ENCODE measurements around the gene TTLL9.

The TTLL9 gene

DNA sequence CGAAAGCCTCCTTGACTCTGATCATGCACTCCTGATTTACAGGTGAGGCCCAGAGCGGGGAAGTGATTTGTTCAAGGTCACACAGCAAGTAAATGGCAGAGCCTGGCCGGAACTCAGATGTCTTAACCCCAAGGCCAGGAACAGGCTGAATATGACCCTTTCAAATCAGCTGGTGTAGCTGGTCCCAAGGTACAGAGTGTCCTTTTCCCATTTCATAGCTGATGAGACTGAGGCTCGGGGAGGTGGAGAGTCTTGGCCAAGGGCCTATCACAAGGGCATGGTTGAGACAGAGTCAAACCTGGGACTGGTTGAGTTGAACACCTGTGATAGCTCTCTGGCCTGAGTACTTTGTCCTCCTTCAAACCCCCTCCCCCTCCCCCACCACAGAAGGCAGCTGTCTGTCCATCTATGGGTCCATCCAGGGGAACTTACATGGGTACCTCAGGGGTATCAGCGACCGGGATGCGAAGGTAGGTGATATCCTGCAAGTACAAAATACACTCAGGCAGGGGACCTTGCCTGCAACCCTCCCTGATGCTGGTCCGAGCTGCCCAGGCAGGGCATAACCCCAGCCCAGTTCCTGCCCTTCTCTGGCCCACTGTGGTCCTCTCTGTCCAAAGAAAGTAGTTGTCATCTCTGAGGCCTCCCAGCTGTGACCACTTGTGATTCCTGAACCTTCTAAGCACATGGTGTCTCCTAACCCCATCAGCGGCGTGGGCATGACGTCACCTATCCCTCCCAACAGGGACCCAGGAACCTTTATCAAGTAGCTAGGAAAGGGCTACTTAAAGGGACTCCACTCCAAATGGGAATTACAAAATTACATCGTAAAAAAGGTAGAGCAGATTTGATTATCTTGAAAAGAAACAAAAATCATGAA lies 5.7 kb upstream of the TTLL9 start:
- TF ChIP-seq, protein P1, sequence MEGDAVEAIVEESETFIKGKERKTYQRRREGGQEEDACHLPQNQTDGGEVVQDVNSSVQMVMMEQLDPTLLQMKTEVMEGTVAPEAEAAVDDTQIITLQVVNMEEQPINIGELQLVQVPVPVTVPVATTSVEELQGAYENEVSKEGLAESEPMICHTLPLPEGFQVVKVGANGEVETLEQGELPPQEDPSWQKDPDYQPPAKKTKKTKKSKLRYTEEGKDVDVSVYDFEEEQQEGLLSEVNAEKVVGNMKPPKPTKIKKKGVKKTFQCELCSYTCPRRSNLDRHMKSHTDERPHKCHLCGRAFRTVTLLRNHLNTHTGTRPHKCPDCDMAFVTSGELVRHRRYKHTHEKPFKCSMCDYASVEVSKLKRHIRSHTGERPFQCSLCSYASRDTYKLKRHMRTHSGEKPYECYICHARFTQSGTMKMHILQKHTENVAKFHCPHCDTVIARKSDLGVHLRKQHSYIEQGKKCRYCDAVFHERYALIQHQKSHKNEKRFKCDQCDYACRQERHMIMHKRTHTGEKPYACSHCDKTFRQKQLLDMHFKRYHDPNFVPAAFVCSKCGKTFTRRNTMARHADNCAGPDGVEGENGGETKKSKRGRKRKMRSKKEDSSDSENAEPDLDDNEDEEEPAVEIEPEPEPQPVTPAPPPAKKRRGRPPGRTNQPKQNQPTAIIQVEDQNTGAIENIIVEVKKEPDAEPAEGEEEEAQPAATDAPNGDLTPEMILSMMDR (IDR thresholded peaks at IDR 0.05; ENCODE audit: low read depth, low read length): no peak

DNA sequence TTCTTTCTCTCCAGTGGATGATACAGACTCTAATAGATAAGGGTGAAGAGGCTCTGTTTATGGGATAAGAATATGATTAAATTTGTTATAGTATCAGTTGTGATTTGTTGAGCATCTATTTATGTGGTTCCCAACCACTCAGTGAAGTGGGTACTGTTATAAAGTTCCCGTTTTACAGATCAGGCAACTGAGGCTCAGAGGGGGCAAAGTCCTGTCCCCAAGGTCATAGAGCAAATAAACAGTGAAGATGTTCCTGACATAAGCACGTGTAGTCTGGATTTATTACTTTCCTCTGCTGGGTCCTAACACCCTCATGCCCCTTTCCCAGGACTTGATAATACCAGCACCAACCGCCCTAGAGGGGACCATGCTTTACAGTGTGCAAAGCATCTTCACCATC lies 4.2 kb upstream of the TTLL9 start:
- no peak for DNase-seq (ENCODE audit: extremely low read depth, low read depth)
- TF ChIP-seq, protein P1 (IDR thresholded peaks at IDR 0.05; ENCODE audit: low read depth, low read length): no peak

More for the DNA sequence above, 5.7 kb upstream of the TTLL9 start:
- DNase-seq (ENCODE audit: extremely low read depth, low read depth): no peak

DNA sequence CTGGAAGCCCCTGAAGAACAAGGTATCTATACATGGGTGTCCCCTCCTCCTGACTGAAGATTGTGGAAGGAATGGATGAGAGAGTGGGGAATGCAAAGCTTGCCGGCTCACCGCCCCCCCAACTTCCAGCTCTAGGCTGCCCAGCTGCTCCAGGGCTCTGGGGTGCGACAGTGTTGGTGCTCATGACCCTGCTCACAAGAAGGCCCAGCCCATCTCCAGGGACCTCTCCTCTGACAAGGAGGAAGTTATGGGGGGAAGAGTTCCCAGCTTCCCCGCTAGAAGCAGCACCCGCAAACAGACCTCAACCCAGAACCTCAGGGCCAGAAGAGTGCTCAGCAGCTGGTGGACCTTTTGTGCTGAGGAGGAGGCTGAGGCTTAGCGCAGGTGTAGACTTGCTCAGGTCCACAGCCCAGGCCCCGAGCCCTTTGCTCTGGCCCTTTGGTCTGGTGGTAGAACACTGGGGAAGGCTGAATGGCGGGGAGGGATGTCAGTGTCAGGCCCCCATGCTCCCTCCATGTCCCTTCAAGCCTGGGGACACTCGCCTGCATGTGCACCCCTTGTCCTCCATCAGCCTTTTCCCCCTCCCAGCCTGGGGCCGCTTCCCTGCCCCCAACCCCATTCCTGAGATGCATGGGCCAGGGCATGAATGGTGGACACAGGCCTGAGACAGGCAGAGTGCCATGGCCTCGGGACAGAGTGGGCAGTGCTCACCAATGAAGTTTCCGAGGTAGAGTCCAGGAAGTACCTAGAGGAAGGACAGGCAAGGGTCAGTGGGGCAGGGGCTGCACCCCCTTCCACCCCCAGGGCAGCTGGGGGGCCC lies 1.4 kb upstream of the TTLL9 start:
- TF ChIP-seq, protein P1 (IDR thresholded peaks at IDR 0.05; ENCODE audit: low read depth, low read length): no peak
- no peak for DNase-seq (ENCODE audit: extremely low read depth, low read depth)

DNA sequence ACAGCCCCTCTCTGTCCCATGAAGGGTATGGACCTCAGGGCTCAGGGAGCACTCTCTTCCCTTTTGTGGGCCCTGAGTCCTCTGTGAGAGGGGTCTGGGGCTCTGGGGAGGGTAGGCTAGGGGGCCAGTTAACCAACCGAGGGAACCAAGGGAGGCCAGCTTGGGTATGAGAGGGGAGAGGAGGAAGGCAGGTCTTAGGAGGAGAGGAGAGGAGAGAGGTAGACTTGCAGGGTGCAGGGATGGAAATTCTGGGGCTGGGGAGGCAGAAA lies 827 bp upstream of the TTLL9 start:
- TF ChIP-seq, protein P1 (IDR thresholded peaks at IDR 0.05; ENCODE audit: low read depth, low read length): no peak
- DNase-seq (ENCODE audit: extremely low read depth, low read depth): no peak

DNA sequence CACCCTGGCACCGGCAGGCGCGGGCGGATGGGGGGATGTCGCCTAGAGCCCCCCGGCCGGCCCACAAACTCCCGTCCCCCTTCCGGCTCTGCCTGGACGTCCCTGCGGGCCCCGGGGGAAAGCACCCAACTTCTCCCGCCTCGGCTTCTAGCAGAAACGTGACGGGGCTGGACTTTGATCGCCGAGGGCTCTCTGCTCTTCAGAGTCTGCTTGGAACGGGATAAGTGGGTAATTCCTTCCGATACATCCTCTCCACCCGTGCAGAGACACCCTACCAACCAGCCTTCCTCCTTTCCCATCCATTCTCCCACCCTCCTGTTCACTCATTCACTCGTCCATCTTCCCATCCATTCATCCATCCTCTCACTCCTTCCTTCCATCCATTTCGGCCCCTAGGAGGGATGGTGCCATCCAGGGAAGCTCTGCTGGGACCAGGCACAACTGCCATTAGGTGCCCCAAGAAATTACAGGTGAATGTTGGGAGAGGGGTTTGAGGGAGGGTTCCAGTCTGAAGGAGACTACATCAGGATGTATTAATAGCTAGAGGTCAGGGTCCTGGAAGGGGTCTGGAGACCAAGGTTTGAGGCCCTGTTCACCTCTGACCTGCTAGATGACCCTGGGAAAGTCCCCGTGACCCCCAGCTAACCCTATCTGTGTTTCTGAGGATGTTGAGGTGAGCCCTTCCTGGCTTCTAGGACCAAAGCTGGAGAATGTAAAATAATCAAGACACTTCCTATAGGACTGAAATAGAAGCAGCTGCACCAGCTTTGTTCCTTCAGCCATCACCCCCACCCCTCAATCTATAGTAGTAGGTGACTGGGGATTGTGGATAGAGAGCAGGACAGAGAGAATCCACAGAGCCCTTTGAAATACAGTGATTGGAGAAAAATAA lies 538 bp downstream of the TTLL9 start:
- DNase-seq (ENCODE audit: extremely low read depth, low read depth): no peak
- TF ChIP-seq, protein P1 (IDR thresholded peaks at IDR 0.05; ENCODE audit: low read depth, low read length): no peak

DNA sequence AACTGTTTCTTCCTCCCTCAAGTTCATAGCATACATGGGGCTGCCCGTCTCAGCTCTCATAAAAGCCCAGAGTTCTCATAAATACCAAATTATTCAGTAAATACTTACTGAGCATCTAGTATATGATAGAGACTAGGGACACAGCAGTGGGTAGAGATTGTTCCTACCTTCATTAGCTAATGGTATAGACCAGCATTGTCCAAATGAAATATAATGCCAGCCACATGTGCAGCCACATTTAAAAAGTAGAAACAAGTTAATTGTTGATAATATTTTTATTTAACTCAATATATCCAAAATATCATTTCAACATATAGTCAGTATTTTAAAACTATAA lies 1.2 kb downstream of the TTLL9 start:
- DNase-seq (ENCODE audit: extremely low read depth, low read depth): no peak
- TF ChIP-seq, protein P1 (IDR thresholded peaks at IDR 0.05; ENCODE audit: low read depth, low read length): no peak

Measured in AG09319 (cell line).